Epithelial cell of proximal tubule (primary cell): ENCODE results near the gene ISL2. TPM values are rescaled to one million over a fixed set of nuclear protein-coding genes. Genes with fewer than 3 reads are reported as not detected.

Experiments used
- DNase-seq: peaks from one replicate; pipeline ENCODE4 v3.0.0-alpha.2; 2011; ENCODE audit warnings: low read depth
- H3K4me3 ChIP-seq: 2 replicates; pipeline ENCODE4 v1.5.1; 2011; ENCODE audit warnings: low read depth, mild to moderate bottlenecking, low read length
- CTCF ChIP-seq: conservative IDR thresholded peaks from 2 replicates; pipeline ENCODE4 v1.5.1; 2012; ENCODE audit warnings: low read depth, mild to moderate bottlenecking, low read length
- total RNA-seq: library from RNA; depleted of rRNA; stranded (reverse); fragments of >200 nt; gene quantifications from 2 replicates; pipeline ENCODE4 v1.2.3, GENCODE V29; 2015

Gene ISL2
- total RNA-seq, 1 donor from 2014 or later = 0.69 TPM

- DNase-seq = no peak
- H3K4me3 ChIP-seq = no peak overlapping the region
- no peak for TF ChIP-seq CTCF
These were observed 6.9 kb downstream of the ISL2 start for GRCh38 chr15:76343313-76343996.

- H3K4me3 ChIP-seq = no peak overlapping the region
- TF ChIP-seq CTCF = no peak
- DNase-seq = no peak
These were observed 8.5 kb downstream of the ISL2 start for GRCh38 chr15:76344893-76345582.

GRCh38 chr15:76345583-76345879 is 9.0 kb downstream of the ISL2 start:
- H3K4me3 ChIP-seq = no peak overlapping the region
- no peak for DNase-seq
- no peak for TF ChIP-seq CTCF

- no peak for DNase-seq
These were observed 9.5 kb downstream of the ISL2 start for GRCh38 chr15:76345880-76346668.

GRCh38 chr15:76346669-76347481 is 10.3 kb downstream of the ISL2 start:
- H3K4me3 ChIP-seq = peak overlapping the region; percentile 33
- DNase-seq = no peak
- TF ChIP-seq CTCF = no peak

More at GRCh38 chr15:76345880-76346668, 9.5 kb downstream of the ISL2 start:
- TF ChIP-seq CTCF = no peak
- peak overlapping the region; percentile 33 for H3K4me3 ChIP-seq

GRCh38 chr15:76347482-76348055 is 11.0 kb downstream of the ISL2 start:
- DNase-seq = no peak
- no peak overlapping the region for H3K4me3 ChIP-seq
- TF ChIP-seq CTCF = no peak
